ENCODE results near the gene STXBP5L. TPM values are rescaled to one million over a fixed set of nuclear protein-coding genes. Genes with fewer than 3 reads are reported as not detected.
"Not testable (repeated sequence)": the region's sequence is repeated elsewhere in the genome, so short reads cannot be mapped to it uniquely, and the experiment has no call there.

Gene STXBP5L
- total RNA-seq, 1 donor from 2014 or later = 2.1 TPM

DNA sequence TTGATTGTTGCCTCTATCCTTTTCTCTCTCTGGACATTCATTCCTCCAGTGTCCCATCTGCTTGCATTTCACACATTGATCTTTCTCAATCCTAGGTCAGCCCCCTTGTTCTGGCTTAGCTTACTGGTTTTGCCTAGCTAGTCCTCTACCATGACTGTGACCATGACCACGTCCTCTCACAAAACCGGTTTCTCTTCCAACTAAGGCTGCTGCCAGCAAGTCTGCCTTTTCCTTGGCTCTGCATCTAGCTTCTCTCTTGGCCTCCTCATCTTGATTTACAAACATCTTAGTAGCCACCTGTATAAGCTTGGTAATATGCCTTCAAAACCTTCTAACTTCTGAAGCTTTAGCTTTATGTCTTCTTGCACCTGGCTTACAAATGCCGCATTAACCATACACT, 167.2 kb downstream of the STXBP5L start:
- no peaks in the 10 kb centered on the region for H4K20me1 ChIP-seq (ENCODE audit: insufficient read depth, low read length)
- no peaks in the 10 kb centered on the region for H3K4me1 ChIP-seq (ENCODE audit: insufficient read depth, low read length)
- no peak for TF ChIP-seq EZH2 (IDR thresholded peaks at IDR 0.05; ENCODE audit: insufficient read depth, low read length)
- TF ChIP-seq, protein P1, sequence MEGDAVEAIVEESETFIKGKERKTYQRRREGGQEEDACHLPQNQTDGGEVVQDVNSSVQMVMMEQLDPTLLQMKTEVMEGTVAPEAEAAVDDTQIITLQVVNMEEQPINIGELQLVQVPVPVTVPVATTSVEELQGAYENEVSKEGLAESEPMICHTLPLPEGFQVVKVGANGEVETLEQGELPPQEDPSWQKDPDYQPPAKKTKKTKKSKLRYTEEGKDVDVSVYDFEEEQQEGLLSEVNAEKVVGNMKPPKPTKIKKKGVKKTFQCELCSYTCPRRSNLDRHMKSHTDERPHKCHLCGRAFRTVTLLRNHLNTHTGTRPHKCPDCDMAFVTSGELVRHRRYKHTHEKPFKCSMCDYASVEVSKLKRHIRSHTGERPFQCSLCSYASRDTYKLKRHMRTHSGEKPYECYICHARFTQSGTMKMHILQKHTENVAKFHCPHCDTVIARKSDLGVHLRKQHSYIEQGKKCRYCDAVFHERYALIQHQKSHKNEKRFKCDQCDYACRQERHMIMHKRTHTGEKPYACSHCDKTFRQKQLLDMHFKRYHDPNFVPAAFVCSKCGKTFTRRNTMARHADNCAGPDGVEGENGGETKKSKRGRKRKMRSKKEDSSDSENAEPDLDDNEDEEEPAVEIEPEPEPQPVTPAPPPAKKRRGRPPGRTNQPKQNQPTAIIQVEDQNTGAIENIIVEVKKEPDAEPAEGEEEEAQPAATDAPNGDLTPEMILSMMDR (IDR thresholded peaks at IDR 0.05; ENCODE audit: insufficient read depth, low read depth, low read length) = no peak
- no peaks in the 10 kb centered on the region for H3K36me3 ChIP-seq (ENCODE audit: insufficient read depth, low read length)
- H3K9me3 ChIP-seq (ENCODE audit: insufficient read depth, low read depth, low read length) = no peaks in the 10 kb centered on the region
- H3K27me3 ChIP-seq (ENCODE audit: insufficient read depth, low read length) = no peaks in the 10 kb centered on the region
- H3K4me2 ChIP-seq (ENCODE audit: low read length) = no peak overlapping the region
- no peak overlapping the region for H3K4me3 ChIP-seq (ENCODE audit: insufficient read depth, low read depth, low read length)
- Mint-ChIP-seq H3K27me3 (ENCODE audit: low read depth, unreplicated experiment) (no peaks in the 10 kb centered on the region), H3K4me1 (ENCODE audit: low read depth, unreplicated experiment) (no peaks in the 10 kb centered on the region), H3K27ac (ENCODE audit: unreplicated experiment) (no peak overlapping the region), H3K4me3 (ENCODE audit: unreplicated experiment) (no peak overlapping the region), H3K9me3 (ENCODE audit: unreplicated experiment) (peaks cover 4% of the 10 kb centered on the region), H3K36me3 (ENCODE audit: low read depth, unreplicated experiment) (peaks cover 2% of the 10 kb centered on the region)
- no peak overlapping the region for H3K27ac ChIP-seq (ENCODE audit: low read depth, low read length)
- FAIRE-seq (no peak), DNase-seq (ENCODE audit: low read depth) (no peak)
- no peak overlapping the region for H2AFZ ChIP-seq (ENCODE audit: low read depth, low read length)
- H3K9ac ChIP-seq (ENCODE audit: low read length) = no peak overlapping the region
- H3K79me2 ChIP-seq (ENCODE audit: insufficient read depth, low read length) = no peaks in the 10 kb centered on the region

DNA sequence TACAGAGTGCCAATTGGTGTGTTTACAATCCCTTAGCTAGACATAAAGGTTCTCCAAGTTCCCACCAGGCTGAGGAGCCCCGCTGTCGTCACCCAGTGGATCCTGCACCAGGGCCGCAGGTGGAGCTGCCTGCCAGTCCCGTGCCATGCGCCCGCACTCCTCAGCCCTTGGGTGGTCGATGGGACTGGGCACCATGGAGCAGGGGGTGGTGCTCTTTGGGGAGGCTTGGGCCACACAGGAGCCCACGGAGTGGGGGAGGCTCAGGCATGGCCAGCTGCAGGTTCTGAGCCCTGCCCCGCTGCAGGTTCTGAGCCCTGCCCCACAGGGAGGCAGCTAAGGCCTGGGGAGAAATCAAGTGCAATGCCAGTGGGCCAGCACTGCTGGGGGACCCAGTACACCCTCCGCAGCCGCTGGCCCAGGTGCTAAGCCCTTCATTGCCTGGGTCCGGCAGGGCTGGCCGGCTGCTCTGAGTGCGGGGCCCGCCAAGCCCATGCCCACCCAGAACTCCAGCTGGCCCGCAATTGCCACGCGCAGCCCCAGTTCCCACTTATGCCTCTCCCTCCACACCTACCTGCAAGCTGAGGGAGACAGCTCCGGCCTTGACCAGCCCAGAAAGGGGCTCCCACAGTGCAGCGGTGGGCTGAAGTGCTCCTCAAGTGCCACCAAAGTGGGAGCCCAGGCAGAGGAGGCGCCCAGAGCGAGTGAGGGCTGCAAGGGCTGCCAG, 170.5 kb downstream of the STXBP5L start:
- DNase-seq (ENCODE audit: low read depth); H3K4me3 ChIP-seq (ENCODE audit: insufficient read depth, low read depth, low read length); H2AFZ ChIP-seq (ENCODE audit: low read depth, low read length); H4K20me1 ChIP-seq (ENCODE audit: insufficient read depth, low read length); FAIRE-seq; H3K9me3 Mint-ChIP-seq (ENCODE audit: unreplicated experiment); H3K36me3 Mint-ChIP-seq (ENCODE audit: low read depth, unreplicated experiment); H3K4me2 ChIP-seq (ENCODE audit: low read length); H3K4me1 ChIP-seq (ENCODE audit: insufficient read depth, low read length); H3K4me3 Mint-ChIP-seq (ENCODE audit: unreplicated experiment); H3K27me3 ChIP-seq (ENCODE audit: insufficient read depth, low read length); H3K36me3 ChIP-seq (ENCODE audit: insufficient read depth, low read length); H3K79me2 ChIP-seq (ENCODE audit: insufficient read depth, low read length); H3K9ac ChIP-seq (ENCODE audit: low read length); H3K27ac Mint-ChIP-seq (ENCODE audit: unreplicated experiment); H3K27ac ChIP-seq (ENCODE audit: low read depth, low read length); H3K27me3 Mint-ChIP-seq (ENCODE audit: low read depth, unreplicated experiment); H3K4me1 Mint-ChIP-seq (ENCODE audit: low read depth, unreplicated experiment); H3K9me3 ChIP-seq (ENCODE audit: insufficient read depth, low read depth, low read length): not testable (repeated sequence)

DNA sequence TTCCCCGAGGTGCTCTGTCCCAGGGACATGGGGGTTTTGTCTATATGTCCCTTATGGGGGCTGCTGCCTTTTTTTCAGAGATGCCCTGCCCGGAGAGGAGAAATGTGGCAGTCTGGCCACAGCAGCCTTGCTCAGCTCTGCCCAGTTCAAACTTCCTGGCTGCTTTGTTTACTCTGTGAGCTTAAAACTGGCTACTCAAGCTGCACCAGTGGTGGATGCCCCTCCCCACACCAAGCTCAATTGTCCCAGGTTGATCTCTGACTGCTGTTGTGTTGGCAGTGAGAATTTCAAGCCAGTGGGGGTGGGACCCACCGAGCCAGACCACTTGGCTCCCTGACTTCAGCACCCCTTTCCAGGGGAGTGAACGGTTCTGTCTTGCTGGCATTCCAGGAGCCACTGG, 188.9 kb downstream of the STXBP5L start:
- DNase-seq (ENCODE audit: low read depth) = no peak
- no peaks in the 10 kb centered on the region for H3K36me3 ChIP-seq (ENCODE audit: insufficient read depth, low read length)
- Mint-ChIP-seq H3K27ac (ENCODE audit: unreplicated experiment) (no peak overlapping the region), H3K4me3 (ENCODE audit: unreplicated experiment) (no peak overlapping the region), H3K4me1 (ENCODE audit: low read depth, unreplicated experiment) (no peaks in the 10 kb centered on the region), H3K36me3 (ENCODE audit: low read depth, unreplicated experiment) (peaks cover 1% of the 10 kb centered on the region), H3K27me3 (ENCODE audit: low read depth, unreplicated experiment) (peaks cover 3% of the 10 kb centered on the region), H3K9me3 (ENCODE audit: unreplicated experiment) (peaks cover 3% of the 10 kb centered on the region)
- no peaks in the 10 kb centered on the region for H3K79me2 ChIP-seq (ENCODE audit: insufficient read depth, low read length)
- no peaks in the 10 kb centered on the region for H4K20me1 ChIP-seq (ENCODE audit: insufficient read depth, low read length)
- no peak overlapping the region for H3K4me2 ChIP-seq (ENCODE audit: low read length)
- no peak overlapping the region for H3K27ac ChIP-seq (ENCODE audit: low read depth, low read length)
- H3K4me1 ChIP-seq (ENCODE audit: insufficient read depth, low read length) = no peaks in the 10 kb centered on the region
- no peaks in the 10 kb centered on the region for H3K9me3 ChIP-seq (ENCODE audit: insufficient read depth, low read depth, low read length)
- H3K27me3 ChIP-seq (ENCODE audit: insufficient read depth, low read length) = no peaks in the 10 kb centered on the region
- FAIRE-seq = no peak
- H3K4me3 ChIP-seq (ENCODE audit: insufficient read depth, low read depth, low read length) = no peak overlapping the region
- H3K9ac ChIP-seq (ENCODE audit: low read length) = no peak overlapping the region
- TF ChIP-seq EZH2 (IDR thresholded peaks at IDR 0.05; ENCODE audit: insufficient read depth, low read length) = no peak
- TF ChIP-seq, protein P1 (IDR thresholded peaks at IDR 0.05; ENCODE audit: insufficient read depth, low read depth, low read length) = no peak
- H2AFZ ChIP-seq (ENCODE audit: low read depth, low read length) = no peak overlapping the region

DNA sequence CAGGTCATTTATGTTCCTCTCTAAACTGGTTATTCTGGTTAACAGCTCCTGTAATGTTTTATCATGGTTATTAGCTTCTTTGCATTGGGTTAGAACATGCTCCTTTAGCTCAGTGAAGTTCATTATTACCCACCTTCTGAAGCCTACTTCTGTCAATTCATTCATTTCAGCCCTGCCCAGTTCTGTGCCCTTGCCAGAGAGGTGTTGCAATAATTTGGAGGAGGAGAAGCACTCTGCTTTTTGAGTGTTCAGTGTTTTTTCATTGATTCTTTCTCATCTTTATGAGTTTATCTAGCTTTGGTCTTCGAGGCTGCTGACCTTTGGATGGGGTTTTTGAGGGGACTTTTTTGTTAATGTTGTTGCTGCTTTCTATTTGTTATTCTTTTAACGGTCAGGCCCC, 203.1 kb downstream of the STXBP5L start:
- not testable (repeated sequence) for H3K4me2 ChIP-seq (ENCODE audit: low read length); H3K27ac Mint-ChIP-seq (ENCODE audit: unreplicated experiment); H3K79me2 ChIP-seq (ENCODE audit: insufficient read depth, low read length); H2AFZ ChIP-seq (ENCODE audit: low read depth, low read length); H3K27ac ChIP-seq (ENCODE audit: low read depth, low read length); FAIRE-seq; H3K4me3 Mint-ChIP-seq (ENCODE audit: unreplicated experiment); H3K4me1 ChIP-seq (ENCODE audit: insufficient read depth, low read length); H3K9me3 ChIP-seq (ENCODE audit: insufficient read depth, low read depth, low read length); H3K36me3 ChIP-seq (ENCODE audit: insufficient read depth, low read length); H3K36me3 Mint-ChIP-seq (ENCODE audit: low read depth, unreplicated experiment); H3K9me3 Mint-ChIP-seq (ENCODE audit: unreplicated experiment); DNase-seq (ENCODE audit: low read depth); H3K4me3 ChIP-seq (ENCODE audit: insufficient read depth, low read depth, low read length); H3K9ac ChIP-seq (ENCODE audit: low read length); H4K20me1 ChIP-seq (ENCODE audit: insufficient read depth, low read length); H3K4me1 Mint-ChIP-seq (ENCODE audit: low read depth, unreplicated experiment); H3K27me3 ChIP-seq (ENCODE audit: insufficient read depth, low read length); H3K27me3 Mint-ChIP-seq (ENCODE audit: low read depth, unreplicated experiment)

Data from astrocyte (in vitro differentiated cells and primary cell).